Brain pericyte (primary cell): ENCODE results near the gene PPP1R14C.

Experiments
- DNase-seq: peaks from one replicate; pipeline ENCODE4 v3.0.0-alpha.2; 2012; ENCODE audit warnings: low read depth, low spot score

PPP1R14C gene

GRCh38 chr6:150195996-150196417, 53.2 kb downstream of the PPP1R14C start:
- DNase-seq = no peak

GRCh38 chr6:150196942-150197745, 54.3 kb downstream of the PPP1R14C start:
- no peak for DNase-seq

GRCh38 chr6:150198532-150198931, 55.7 kb downstream of the PPP1R14C start:
- no peak for DNase-seq

- no peak for DNase-seq
These were observed 56.4 kb downstream of the PPP1R14C start for GRCh38 chr6:150199241-150199640.

- no peak for DNase-seq
These were observed 57.7 kb downstream of the PPP1R14C start for GRCh38 chr6:150200428-150201100.

GRCh38 chr6:150201285-150201684, 58.4 kb downstream of the PPP1R14C start:
- no peak for DNase-seq

- no peak for DNase-seq
These were observed 59.0 kb downstream of the PPP1R14C start for GRCh38 chr6:150201772-150202329.

- no peak for DNase-seq
These were observed 59.6 kb downstream of the PPP1R14C start for GRCh38 chr6:150202404-150202803.

GRCh38 chr6:150202934-150203333, 60.1 kb downstream of the PPP1R14C start:
- no peak for DNase-seq

GRCh38 chr6:150203378-150203777, 60.5 kb downstream of the PPP1R14C start:
- DNase-seq = no peak

- DNase-seq = no peak
These were observed 61.2 kb downstream of the PPP1R14C start for GRCh38 chr6:150203871-150204545.

GRCh38 chr6:150204705-150205472, 62.0 kb downstream of the PPP1R14C start:
- no peak for DNase-seq

- no peak for DNase-seq
These were observed 65.2 kb downstream of the PPP1R14C start for GRCh38 chr6:150207931-150208570.

GRCh38 chr6:150208611-150209352, 65.9 kb downstream of the PPP1R14C start:
- no peak for DNase-seq

GRCh38 chr6:150209415-150209814, 66.6 kb downstream of the PPP1R14C start:
- DNase-seq = no peak

- DNase-seq = no peak
These were observed 69.1 kb downstream of the PPP1R14C start for GRCh38 chr6:150211700-150212511.

GRCh38 chr6:150212778-150213177, 69.9 kb downstream of the PPP1R14C start:
- no peak for DNase-seq

GRCh38 chr6:150213301-150213700, 70.5 kb downstream of the PPP1R14C start:
- no peak for DNase-seq

- DNase-seq = no peak
These were observed 71.5 kb downstream of the PPP1R14C start for GRCh38 chr6:150214310-150214709.
